ENCODE measurements around the gene ZNF311. TPM values are rescaled to one million over a fixed set of nuclear protein-coding genes. Genes with fewer than 3 reads are reported as not detected.

The ZNF311 gene
- total and polyA plus RNA-seq, 9 of the 15 experiments (the other 6 are each of a cell fraction or from before 2014, with no cell fraction given) = 5.1 to 10.0 (median 7.5) TPM

- TF ChIP-seq ARID3A (IDR thresholded peaks at IDR 0.05; ENCODE audit: borderline replicate concordance, low read depth, low read length) (peak; percentile 94), TARDBP (IDR thresholded peaks at IDR 0.05) (peak; percentile 38; the same call in 1 of the 2 replicates), EP300 (IDR thresholded peaks at IDR 0.05; ENCODE audit: low read length) (peak; percentile 82), RNF219 (CRISPR knock-in tag; IDR thresholded peaks at IDR 0.05) (no peak), BRD4 (IDR thresholded peaks at IDR 0.05) (no peak; the same call in 1 of the 2 replicates), BACH1 (tag; IDR thresholded peaks at IDR 0.05) (no peak), HOMEZ (CRISPR knock-in tag; IDR thresholded peaks at IDR 0.05) (no peak), ZFP36 (IDR thresholded peaks at IDR 0.05; ENCODE audit: low read depth, low read length, partially characterized antibody) (peak; percentile 49), POLR2AphosphoS2 (IDR thresholded peaks at IDR 0.05; ENCODE audit: low read length) (no peak), BRF2 (IDR thresholded peaks at IDR 0.05; ENCODE audit: borderline replicate concordance, insufficient read depth, insufficient read length) (no peak), RBM15 (IDR thresholded peaks at IDR 0.05; ENCODE audit: insufficient read depth, low read length) (no peak), KDM2B (CRISPR knock-in tag; IDR thresholded peaks at IDR 0.05) (no peak), CHAMP1 (IDR thresholded peaks at IDR 0.05) (peak; percentile 92), CSDE1 (IDR thresholded peaks at IDR 0.05) (peak in 1 of 2 experiments; percentile 88; a peak in 2 of 4 replicates), PPARD (CRISPR knock-in tag; IDR thresholded peaks at IDR 0.05) (no peak)
Observed at GRCh38 chr6:28953039-28953584, 52.0 kb downstream of the ZNF311 start (continued).
